GM21526 (cell line): Measurements from ENCODE around the gene BPNT1.
"Not testable (repeated sequence)": the region's sequence is repeated elsewhere in the genome, so short reads cannot be mapped to it uniquely, and the experiment has no call there.

Source experiments
- ATAC-seq: cut with Tn5 transposase; IDR thresholded peaks from one replicate; pipeline ENCODE4 v1.9.1; 2021; ENCODE audit warnings: moderate library complexity; ENCODE audit not compliant: unreplicated experiment, low FRiP score

The BPNT1 gene, protein sequence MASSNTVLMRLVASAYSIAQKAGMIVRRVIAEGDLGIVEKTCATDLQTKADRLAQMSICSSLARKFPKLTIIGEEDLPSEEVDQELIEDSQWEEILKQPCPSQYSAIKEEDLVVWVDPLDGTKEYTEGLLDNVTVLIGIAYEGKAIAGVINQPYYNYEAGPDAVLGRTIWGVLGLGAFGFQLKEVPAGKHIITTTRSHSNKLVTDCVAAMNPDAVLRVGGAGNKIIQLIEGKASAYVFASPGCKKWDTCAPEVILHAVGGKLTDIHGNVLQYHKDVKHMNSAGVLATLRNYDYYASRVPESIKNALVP

DNA sequence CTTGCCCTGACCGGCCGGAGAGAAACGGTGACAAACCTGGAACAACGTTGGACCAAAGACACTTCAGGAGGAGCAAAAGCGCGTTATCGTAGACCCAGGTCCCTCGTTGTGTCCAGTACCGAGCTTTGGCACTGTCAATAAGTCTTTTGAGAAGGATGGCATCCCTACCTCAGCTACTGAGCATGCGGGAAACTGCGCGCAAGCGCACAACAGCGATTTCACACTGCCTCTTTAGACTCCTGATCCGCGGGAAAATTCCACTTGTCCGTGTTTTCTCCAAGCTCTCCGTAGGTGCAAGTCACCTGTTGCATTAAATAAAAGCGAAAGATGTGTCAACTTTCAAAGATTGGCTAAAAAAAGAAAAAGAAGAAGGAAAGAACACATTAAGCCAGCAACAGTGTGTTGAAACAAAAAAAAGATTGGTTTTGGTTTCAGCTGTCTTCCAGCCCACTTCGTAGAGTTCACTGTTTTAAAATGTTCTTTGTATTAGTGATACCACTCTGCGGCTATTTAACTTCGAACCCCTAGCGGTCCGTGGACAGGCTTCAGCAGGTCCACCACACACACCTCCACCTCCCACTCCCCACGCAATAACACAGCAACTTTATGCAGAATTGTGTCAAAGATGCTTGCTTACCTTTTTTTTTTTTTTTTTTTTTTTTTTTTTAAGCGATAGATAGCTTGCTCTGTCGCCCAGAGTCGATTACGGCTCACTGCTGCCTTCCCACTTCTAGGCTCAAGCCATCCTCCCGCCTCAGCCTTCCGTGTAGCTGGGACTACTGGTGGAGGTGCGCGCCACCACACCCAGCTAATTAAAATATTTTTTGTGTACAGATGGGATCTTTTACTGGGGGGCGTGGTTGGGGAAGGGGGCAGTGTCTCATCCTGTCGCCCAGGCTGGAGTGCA lies at the start of gene BPNT1:
Gene BPNT1, minus strand, starts transcription at position 139 of the 907 bp plus-strand sequence. CDS start 9,942 bp downstream, outside the sequence.
- peak; percentile 61 for ATAC-seq

DNA sequence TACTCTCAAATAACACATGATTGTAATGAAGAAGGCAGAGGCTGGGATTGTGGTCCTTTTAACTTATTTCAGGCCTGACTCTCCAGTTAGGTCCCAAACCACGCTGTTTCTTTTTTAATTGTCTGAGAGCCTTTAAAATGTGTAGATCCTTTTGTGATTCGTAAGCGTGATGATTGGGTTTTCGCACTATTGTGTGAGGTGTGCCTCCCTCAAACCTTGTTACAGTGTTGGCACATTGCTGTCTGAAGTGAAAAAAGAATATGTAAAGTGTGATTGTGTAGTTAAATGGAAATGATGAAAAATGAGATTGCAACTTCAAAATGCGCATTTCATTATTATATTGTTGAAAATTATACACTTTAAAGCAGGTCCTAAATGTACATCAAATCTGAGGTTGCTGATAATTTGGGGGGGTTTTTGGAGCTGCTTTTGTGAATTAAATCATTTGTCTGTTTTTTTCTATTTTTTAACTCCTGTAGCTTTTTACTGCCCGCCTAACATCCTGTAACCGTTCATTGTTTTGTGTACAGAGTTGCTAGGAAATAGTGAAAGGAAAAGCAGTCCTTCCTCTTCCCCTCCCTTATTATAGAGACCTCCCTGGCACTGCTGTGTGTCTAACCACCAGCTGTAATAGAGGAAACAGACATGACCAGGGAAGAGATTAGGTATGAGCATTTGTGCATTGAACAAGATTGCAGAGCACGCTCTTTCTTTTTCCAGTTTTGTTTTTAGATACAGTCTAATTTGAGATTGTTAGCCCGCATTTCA lies 47.6 kb upstream of the BPNT1 start:
- ATAC-seq = no peak

DNA sequence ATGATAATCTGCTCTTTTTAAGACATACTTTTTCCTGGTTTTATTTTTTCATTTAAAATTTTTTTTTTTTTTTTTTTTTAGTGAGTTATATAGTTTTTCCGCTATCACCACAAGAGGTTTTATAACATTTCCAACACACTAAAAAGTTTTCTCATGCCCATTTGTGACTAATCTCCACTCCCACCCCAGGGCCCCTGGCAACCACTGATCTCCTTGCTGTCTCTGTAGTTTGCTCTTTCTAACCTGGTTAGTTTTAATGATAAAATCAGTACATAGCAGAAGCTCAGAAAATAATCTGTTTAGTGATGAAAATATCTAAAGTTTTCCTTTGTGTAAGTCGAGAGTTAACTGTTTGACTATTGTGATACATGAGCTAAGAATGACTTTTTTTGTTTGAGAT lies 46.2 kb upstream of the BPNT1 start:
- no peak for ATAC-seq

DNA sequence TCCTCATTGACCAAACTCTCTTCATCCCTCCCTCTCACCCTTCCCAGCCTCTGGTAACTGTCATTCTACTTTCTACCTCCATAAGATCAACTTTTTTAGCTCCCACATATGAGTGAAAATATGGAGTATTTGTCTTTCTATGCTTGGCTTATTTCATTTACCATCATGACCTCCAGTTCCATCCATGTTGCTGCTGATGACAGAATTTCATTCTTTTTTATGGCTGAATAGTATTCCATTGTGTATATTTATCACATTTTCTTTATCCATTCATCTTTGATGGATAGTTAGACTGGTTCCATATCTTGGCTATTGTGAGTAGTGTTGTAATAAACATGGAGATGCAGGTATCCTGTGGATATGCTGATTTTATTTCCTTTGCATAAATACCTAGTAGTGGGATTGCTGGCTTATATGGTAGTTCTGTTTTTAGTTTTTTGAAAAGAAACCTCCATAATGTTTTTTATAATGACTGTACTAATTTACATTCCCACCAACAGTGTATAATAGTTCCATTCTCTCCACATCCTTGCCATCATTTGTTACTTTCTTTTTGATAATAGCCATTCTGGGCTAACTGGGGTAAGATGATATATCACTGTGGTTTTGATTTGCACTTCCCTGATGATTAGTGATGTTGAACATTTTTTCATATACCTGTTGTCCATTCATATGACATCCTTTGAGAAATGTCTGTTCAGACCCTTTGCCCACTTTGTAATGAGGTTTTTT lies 40.1 kb upstream of the BPNT1 start:
- no peak for ATAC-seq

DNA sequence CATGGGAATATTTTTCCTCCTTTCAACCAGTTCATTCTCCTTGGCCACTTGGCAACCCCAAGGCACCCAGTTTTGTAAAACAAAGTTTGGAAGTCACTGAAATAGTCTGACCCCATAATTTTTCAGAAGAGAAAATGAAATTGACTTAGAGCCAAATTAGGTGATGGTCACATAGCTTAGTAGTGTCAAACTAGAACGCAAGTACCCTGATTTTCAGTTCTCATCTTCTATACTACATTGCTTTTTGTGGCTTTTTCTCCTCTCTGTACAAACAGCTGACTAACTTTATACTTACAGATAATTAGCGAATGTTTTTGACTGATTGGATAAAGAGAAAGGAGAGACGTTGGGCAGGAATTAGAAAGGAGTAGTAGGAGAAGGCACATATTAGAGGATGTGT lies 37.5 kb upstream of the BPNT1 start:
- no peak for ATAC-seq

DNA sequence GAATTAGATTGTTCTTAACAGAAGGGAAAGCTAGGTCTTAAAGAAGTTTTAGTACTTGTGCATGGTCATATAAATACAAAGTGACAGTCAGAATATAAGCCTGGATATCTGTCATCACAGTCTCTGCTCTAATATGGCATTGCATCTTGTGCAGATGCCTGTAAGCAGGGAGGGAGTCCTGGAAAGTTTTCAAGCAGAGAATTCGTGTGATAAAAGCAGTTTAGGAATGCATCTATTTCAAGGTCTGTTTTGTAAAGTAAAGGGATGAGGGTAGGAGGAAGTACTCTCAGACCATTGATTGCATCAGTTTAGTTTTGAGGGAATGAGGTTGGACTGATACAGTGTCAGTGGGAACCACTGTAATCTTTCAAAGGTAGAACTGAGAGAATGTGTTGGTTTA lies 35.0 kb upstream of the BPNT1 start:
- no peak for ATAC-seq

DNA sequence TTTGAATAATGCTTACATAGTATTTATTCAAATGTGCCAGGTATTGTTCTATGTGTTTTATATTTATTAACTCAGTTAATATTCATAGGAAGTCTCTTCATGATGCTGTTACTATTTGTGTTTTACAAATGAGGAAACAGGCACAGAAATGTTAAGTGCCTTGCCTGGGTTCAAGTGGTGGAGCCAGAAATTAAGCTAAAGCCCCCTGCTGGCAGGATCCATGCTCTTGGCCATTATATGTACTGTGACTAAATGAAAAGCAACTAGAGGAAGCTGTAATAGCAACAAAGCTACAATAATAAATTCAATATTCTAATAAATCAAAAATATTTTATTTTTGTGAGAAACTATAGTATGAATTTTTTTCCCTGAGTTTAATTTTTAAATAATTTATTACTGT lies 34.3 kb upstream of the BPNT1 start:
- no peak for ATAC-seq

DNA sequence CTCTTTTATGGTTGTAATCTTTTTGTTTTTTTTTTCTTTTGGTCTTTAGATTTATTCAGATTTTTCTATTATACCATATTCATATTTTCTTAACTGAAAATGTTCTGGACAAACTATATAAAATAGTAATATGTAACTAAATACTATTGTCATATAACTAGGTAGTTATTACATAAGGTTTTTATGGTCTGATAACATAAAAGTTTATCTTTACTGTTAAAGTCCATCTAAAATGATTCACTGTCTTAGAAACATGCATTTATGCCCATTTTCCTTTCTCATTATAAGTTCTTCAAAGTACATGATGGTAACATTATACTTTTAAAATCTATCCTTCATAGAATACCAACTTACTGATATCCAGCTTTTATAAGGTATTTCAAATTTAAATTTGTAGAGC lies 33.5 kb upstream of the BPNT1 start:
- ATAC-seq = no peak

DNA sequence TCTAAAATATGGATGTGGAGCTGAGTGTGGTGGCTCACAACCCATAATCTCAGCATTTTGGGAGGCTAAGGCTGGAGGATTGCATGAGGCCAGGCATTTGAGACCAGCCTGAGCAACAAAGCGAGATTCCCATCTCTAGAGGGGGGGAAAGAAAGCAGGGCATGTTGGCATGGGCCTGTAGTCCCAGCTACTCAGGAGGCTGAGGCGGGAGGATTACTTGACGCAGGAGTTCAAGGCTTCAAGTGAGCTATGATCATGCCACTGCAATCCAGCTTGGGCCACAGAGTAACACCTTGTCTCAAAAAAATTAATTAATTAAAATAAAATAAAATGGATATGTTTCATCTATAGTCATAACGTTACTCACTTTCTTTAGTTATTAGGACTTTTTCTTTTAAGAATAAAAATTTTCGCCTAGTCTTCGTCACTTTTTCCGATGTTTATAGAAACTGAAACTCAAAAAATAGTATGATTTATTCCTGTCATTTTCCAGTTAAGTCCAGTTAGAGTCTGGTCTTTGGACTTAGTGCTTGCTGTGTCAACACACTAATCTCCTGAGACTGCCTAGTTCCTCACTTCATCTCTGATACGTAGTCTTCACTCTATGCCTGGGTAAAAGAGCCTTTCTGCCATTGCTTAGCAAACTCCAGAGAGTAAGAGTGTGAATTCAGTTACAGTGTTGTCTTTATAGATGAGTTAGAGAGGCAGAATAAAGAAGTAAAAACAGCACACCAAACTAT lies 32.4 kb upstream of the BPNT1 start:
- no peak for ATAC-seq

DNA sequence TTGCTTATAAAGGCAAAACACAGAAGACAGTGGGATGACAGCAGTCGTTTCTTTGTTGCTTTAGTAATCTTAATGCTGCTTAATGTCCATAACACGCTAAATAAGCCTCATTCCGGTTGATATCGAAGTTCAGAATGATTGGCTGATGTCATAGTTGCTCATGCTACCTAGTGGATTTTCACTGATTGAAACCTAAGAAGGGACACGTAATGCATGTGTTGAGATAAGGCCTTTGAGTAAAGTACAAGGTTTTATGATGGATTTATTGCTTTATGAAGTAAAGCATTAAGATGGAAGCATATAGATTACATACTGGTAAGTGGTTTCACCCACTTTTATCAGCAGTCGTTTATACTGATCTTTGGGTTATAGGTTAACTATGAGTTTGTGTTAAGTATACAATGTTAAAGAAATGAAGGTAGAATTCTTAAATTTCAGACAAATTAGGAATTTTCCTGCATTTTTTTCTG lies 29.5 kb upstream of the BPNT1 start:
- ATAC-seq = no peak

DNA sequence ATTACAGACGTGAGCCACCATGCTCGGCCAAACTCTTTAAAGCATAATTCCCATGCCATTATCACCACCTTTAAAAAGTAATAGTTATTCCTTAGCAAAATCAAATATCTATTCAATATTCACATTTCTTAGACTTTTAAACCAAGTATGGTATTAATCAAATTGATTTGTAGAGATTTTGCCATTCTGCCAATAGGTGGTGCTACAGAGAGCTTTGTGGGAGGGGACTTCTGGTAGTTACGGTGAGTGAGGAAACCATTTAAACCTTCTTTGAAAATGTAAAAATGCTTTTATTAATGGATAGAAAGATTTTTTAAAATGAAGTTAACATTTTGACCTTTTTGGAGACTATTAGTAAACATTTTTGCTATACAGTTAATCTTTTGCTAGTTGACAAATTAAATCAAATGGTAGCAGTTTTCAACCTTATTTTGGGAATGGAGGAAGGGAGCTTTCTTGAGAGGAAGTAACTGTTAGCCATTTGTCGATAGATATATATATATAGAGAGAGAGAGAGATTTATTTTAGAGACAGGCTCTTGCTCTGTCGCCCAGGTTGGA lies 23.6 kb upstream of the BPNT1 start:
- ATAC-seq = no peak

DNA sequence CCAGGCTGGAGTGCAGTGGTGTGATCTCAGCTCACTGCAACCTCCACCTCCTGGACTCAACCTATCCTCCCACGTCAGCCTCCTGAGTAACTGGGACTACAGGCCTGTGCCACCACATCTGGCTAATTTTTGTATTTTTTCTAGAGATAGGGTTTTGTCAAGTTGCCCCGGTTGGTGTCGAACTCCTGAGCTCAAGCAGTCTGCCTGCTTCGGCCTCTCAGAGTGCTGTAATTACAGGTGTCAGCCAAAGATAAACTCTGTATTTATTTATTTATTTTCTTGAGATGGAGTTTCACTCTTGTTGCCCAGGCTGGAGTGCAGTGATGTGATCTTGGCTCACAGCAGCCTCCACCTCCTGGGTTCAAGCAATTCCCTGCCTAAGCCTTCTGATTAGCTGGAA lies 23.0 kb upstream of the BPNT1 start:
- ATAC-seq = not testable (repeated sequence)

DNA sequence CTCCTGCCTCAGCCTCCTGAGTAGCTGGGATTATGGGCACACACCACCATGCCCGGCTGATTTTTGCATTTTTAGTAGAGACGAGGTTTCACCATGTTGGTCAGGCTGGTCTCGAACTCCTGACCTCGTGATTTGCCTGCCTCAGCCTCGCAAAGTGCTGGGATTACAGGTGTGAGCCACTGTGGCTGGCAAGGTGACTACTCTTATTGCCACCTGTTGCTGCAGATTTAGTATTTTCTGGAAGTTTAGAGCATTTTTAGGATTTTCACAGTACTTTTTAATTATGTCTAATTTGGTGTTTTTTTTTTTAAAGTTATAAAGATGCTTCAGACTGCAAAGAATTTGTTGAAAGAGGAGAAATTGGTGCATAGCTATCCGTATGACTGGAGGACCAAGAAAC lies 20.9 kb upstream of the BPNT1 start:
- not testable (repeated sequence) for ATAC-seq

DNA sequence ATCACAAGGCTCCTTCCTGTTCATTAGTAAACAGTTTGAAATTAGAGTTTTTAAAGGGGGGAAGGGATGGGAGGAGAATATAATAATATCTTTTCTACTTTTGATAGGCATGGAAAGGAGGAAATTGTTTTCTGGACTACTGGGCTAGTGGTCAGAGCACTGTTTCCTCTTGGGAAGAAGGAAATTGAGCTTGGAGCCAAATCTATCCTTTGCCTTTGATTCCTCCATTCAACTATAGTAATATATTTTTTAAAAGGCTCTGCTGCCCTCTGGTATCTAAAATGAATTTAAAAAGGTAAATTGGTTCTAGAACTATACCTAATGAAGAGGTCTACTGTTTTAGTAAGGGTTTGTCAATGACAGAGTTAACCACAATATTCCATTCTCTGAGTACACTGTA lies 10.2 kb upstream of the BPNT1 start:
- no peak for ATAC-seq

DNA sequence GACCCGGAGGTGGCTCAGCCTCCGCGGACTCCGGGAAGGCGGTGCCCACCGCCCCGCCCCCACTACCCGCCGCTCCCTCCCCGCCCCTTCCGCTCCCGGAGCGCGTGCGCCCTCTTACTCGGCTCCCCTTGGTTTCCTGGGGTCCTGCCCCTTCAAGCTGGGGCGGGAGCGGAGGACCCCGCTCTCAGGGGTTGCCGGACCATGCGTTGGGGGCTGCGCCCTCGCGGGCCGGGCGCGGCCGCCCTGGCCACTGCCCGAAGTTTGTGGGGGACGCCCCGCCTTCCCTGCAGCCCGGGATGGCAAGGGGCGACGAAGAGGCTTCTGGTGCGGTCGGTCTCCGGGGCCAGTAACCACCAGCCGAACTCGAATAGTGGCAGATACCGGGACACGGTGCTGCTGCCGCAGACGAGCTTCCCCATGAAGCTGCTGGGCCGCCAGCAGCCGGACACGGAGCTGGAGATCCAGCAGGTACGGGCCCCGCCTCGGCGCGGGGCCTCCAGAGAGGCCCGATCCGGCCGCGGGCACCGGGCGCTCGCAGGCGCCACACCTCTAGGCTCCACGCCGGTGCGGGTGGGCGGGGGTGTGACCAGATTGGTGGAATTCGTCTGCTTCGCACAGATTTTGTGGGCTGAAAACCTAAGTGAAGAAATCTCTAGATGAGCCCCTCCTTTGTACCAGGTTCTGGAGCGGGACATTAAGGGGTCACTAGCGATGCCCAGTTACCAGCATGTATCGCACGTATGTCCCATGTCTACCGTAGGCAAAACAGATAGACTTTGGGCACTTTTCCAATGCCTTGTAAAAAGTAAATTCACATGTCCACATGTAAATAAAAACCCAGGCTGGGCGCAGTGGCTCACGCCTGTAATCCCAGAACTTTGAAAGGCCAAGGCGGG lies 4.7 kb upstream of the BPNT1 start, which contains the start of gene IARS2:
Gene IARS2, plus strand, starts transcription at position 117 of the 896 bp plus-strand sequence. Its CDS starts 85 bp downstream, at position 202.
- peak; percentile 50 for ATAC-seq

DNA sequence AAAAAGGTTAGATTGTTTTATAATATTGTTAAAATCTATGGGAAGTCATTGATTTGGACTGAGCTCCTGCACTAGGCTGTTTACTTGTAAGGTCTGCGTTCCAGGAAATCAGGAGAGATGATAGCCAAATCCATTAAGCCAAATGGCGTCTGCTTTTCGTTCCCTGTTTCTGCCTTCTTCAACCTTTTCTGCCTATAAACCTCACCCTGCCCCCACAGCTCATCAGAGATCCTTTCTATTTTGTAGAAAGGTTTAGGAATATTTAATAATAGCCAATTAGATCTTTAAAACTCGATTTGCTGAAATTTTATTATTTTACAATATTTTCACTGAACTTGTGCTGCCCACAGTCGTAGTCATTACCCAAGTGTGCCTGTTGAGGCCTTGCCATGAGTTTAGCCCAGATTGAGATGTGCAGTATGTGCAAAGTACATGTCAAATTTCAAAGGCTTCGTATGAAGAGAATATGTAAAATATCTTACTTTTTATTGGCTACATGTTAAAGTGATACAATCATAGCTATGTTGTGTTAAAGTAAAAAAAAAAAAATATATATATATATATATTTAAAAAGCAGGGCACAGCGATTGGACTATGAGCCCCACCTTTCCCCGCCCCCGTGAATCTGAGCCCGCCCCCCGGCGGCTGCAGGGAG lies 3.9 kb upstream of the BPNT1 start:
- ATAC-seq = peak; percentile 3

DNA sequence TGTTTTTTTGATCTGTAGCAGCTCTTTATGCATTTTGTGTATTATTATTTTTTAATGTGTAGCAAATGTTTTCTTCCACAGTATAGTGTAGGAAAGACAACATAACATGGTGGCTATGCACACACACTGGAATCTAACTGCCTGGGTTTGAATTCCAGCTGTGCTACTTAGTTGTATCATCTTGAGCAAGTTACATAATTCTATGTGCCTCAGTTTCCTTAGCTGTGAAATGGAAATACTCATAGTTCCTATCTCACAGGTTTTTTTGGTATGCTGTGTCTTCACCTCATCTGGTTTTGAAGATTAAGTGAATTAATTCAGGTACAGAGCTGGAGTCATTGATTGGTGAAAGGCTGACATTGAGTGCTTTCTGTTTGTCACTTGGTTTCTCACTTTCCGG lies 3.1 kb upstream of the BPNT1 start:
- no peak for ATAC-seq

DNA sequence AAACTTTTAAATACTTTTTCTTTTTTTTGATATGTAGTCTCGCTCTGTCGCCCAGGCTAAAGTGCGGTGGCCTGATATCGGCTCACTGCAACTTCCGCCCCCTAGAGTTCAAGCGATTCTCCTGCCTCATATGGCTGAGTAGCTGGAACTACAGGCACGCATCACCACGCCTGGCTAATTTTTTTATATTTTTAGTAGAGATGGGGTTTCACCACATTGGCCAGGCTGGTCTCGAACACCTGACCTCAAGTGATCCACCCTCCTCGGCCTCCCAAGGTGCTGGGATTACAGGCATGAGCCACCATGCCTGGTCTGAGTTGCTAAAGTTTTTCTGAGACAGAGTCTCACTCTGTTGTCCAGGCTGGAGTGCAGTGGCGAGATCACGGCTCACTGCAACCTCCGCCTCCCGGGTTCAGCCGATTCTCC lies 3.3 kb downstream of the BPNT1 start:
- peak; percentile 52 for ATAC-seq
